IMR-90 (cell line): ENCODE data around the gene AFAP1L1.

Source experiments
- POLR2A ChIP-seq: IDR thresholded peaks from 2 replicates; pipeline ENCODE4 v1.6.1; 2012; ENCODE audit warnings: mild to moderate bottlenecking, low read depth, low read length
- TF ChIP-seq, protein P1 (sequence below): conservative IDR thresholded peaks from 2 replicates; pipeline ENCODE4 v1.5.1; 2012; ENCODE audit warnings: mild to moderate bottlenecking, low read depth, low read length, improper control_type of control experiment

DNA sequence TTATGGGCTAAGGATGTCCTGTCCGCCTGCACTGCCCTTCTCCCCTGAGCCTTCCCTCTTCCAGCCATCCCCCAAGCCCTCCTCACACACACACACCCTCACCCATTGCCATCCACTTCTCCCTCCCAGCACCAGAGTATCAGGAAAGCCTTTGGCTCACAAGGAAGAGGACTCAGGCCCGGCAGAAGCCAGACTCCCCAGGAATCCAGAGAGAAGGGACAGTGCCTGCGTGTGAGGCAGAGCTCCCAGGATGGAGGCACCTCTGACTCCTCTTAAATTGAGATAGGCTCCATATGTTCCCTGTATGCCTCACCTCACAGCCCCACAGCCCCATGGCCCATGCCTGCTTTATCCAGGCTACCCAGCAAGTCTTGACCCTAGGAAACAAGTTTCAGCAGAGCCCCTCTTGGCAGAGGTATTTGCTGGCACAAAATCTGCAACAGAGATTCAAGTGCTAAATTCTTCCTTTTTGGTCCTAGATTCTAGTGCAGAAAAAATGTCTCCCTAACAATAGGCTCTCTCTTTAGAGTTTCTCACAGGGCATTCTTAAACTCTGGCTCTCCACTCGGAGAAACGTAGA lies 106.7 kb downstream of the AFAP1L1 start:
- TF ChIP-seq, protein P1, sequence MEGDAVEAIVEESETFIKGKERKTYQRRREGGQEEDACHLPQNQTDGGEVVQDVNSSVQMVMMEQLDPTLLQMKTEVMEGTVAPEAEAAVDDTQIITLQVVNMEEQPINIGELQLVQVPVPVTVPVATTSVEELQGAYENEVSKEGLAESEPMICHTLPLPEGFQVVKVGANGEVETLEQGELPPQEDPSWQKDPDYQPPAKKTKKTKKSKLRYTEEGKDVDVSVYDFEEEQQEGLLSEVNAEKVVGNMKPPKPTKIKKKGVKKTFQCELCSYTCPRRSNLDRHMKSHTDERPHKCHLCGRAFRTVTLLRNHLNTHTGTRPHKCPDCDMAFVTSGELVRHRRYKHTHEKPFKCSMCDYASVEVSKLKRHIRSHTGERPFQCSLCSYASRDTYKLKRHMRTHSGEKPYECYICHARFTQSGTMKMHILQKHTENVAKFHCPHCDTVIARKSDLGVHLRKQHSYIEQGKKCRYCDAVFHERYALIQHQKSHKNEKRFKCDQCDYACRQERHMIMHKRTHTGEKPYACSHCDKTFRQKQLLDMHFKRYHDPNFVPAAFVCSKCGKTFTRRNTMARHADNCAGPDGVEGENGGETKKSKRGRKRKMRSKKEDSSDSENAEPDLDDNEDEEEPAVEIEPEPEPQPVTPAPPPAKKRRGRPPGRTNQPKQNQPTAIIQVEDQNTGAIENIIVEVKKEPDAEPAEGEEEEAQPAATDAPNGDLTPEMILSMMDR = no peak
- no peak for TF ChIP-seq POLR2A
